ENCODE data around the gene PGS1. TPM values are rescaled to one million over a fixed set of nuclear protein-coding genes. Genes with fewer than 3 reads are reported as not detected.
A peak's percentile ranks its signal among the peaks of the same experiment; 100 is the strongest.

PGS1 gene
- total RNA-seq, 1 experiment from 2014 or later: 47.3 TPM

GRCh38 chr17:78408476-78409050, 30.1 kb downstream of the PGS1 start:
- Histone ChIP-seq H3K4me3 (no peak overlapping the region), H3K27me3 (no peaks in the 10 kb centered on the region), H3K9me3 (no peaks in the 10 kb centered on the region), H3K36me3 (peaks cover 80% of the 10 kb centered on the region)
- DNase-seq: no peak

DNA sequence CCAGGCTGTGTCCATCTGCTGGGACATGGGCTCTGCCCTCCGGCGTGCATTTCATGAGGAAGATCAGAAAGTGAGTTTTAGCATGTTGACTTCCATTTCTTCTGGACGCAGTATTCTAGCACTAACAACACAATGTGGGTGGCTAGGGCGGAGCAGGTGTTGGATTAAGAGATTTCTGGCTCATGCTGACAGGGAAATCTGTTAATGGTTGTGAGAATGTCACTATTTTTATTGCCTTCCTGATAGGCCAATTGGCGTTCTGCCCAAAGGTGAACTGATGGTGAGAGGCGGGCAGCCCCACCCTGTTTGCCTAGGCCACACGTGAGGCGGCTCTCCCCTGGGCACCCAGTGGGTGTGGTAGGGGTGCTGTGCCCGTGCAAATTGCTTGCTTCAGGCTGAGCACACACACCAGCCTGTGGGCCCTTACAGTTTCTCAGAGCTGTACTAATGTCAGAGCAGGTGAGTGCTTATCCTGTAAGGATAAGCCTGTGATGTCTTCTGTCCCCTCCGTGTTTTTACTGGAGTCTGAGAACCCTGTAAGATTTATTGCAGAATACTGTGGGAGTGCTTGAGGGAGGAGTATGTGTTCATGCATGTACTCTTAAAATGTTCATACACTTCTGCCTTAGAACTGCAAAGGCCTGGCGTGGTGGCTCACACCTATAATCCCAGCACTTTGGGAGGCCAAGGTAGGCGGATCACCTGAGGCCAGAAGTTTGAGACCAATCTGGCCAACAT, 30.9 kb downstream of the PGS1 start:
- Histone ChIP-seq H3K9me3 (no peaks in the 10 kb centered on the region), H3K36me3 (peaks cover 83% of the 10 kb centered on the region), H3K4me3 (no peak overlapping the region), H3K27me3 (no peaks in the 10 kb centered on the region)
- no peak for DNase-seq

DNA sequence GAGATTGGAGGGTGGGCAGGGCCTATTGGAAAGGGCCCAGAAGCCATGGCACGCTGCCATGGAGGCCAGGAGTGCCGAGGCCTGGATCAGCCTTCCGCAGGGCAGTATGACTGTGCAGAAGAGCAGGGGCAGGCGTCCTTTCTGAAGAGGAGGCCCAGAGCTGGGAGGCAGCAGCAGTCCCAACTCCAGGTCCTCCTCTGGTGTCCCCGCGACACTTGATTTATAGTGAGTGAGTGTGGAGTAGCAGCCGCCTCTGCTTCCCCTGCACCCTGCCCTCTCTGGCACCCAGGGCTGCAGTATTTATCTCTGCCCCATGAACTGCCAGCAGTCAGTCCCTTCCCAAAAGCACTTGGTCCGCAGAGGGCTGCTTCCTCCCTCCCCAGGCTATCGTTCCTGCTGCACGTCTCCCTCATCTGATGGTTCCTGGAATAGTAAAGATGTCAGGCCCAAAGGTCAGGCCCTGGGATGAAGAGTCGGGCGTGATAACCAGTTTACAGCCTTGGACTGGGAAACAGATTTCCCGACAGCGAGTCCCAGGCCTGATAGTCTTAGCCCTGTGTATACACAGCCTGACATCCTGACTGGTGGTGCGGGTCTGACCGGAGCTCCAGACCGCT, 32.9 kb downstream of the PGS1 start:
- Histone ChIP-seq H3K4me3 (no peak overlapping the region), H3K36me3 (peaks cover 82% of the 10 kb centered on the region), H3K27me3 (no peaks in the 10 kb centered on the region), H3K9me3 (no peaks in the 10 kb centered on the region)
- no peak for DNase-seq

DNA sequence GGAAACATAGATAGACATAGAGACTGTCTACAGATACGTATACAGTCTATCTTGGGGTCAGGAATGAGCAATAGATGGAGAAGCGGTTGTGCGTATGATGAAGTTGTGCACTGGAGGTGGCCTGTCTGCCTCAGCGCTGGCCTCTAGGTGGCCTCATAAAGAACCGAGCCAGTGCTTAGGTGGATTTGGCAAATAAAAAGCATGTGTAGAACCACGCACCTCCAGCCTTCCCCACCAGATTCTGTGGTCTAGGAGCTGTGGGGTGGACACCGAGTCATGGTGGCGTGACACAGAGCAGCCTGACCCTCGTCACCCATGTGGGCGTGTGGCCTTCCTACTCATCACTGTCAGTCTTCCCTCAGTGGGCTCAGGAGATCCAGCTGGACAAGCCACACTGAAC, 34.0 kb downstream of the PGS1 start:
- DNase-seq: no peak
- H3K27me3 ChIP-seq: no peaks in the 10 kb centered on the region
- H3K9me3 ChIP-seq: no peaks in the 10 kb centered on the region
- H3K4me3 ChIP-seq: no peak overlapping the region
- H3K36me3 ChIP-seq: peaks cover 81% of the 10 kb centered on the region

DNA sequence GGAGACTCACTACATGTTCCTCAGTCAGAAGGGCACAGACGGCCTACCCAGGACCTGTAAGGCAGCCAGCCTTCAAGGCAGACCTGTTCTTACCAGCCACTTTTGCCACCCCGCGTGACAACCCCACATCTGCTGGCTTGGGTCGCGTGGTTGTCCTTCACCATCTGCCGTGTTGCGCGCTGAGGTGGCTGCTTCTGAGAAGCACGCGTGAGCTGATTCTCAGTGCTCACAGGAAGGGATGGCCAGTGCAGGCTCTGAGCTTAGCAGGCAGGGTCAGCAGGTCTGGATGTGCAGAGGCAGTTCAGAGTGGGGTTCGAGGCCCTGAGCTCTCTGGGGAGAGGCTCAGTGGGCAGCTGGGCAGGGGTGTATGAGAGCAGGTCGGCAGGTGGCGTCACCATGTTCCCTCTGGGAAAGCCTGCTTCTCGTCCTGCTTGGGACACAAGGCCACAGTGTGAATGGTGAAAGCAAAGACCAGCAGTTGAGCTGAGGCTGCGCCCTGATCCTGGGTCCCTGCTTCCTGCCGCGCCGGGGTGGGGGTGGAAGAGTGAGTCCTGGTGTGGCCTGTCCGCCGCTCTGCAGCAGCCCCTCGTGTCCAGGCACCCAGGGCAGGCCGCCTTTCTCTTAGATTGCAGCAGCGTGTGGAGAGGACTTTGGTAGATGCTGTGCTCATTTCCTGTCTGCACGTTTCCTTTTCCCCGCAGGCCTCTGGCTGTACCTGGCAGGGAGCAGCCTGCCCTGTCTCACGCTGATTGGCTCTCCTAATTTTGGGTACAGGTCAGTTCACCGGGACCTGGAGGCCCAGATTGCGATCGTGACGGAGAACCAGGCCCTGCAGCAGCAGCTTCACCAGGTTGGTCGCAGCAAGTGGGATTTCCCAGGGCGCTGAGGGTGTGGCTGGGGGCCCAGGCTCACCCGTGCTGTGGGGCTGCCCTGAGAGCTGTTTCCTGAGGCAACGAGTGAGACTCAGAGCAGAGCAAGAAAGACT, 36.0 kb downstream of the PGS1 start:
- no peaks in the 10 kb centered on the region for H3K27me3 ChIP-seq
- peaks cover 75% of the 10 kb centered on the region for H3K36me3 ChIP-seq
- no peak for DNase-seq
- no peaks in the 10 kb centered on the region for H3K9me3 ChIP-seq
- H3K4me3 ChIP-seq: no peak overlapping the region

DNA sequence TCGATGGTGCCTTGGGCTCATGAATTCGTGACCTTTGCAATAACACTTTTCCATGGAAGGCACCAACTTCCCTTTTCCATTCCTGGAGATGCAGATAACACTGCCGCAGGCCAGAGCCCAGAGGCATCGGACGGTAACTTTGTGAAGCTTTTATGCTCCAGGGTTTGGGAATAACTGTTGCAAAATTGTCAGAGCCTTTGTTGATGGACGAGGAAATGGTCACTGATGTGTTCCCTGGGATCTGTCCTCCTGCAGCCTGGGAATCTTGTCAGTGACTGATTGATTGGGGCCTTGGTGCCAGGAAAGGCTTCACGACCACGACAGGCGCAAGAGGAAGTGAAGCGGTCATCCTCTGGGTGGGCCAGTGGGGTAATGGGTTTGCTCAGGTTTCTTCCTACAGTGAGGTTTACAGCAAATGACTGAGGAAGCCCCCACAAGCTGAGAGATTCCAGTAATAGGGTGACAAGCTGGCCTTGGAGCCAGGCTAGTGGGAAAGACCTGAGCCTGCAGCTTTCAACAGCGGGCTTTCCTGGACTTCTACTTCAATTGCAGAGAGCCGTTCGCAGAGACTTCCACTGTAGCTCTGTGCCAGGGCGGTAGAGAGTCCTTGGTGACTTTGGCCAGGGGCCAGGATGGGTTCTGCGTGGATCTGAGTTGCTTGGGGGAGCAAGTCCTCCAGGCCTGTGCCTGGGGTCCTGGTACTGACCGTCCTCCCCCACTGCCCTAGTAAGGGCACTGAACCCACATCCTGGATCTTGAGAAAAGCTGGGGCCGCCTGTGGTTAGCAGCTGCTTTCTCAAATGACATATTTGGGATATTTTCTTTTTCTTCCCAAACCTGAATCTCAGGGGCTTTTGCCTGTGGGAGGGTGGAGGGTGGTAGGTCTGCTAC, 37.6 kb downstream of the PGS1 start:
- no peak for DNase-seq

DNA sequence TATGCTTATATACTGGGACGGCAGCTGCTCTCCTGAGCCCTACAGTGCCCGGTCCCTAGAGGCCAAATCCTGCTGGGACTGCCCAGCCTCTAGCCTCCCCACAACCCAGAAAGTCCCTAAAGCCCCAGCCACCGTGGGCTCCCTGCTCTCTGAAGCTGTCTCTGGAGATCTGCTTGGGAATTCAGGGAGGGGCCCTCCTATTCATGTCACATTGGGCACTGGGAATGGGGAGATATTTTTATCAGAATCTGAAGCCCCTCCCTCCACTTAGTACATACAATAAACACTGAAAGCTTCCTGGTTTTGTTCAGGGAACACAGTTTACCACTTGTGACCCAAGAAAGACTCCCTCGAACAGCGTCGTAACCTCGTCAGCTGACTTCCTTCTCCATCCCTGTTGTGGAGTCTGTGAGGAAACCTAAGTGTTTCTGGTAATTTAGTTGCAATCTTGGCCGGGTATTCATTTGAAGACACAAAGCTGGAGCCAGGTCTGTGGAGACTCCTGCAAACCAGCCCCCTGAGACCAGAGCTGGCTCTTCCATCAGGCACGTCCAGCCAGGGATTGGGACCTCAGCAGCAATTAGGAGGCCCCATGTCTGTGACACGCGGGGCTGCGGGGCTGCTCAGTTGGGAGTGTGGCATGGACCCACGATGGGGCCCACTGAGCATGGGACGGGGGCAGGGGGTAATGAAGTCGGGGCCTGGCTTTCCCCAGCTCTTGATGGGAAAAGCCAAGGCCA, 38.5 kb downstream of the PGS1 start:
- no peak for DNase-seq
- H3K36me3 ChIP-seq: peaks cover 78% of the 10 kb centered on the region

More for the DNA sequence above, 37.6 kb downstream of the PGS1 start:
- Histone ChIP-seq H3K9me3 (no peaks in the 10 kb centered on the region), H3K4me3 (no peak overlapping the region), H3K36me3 (peaks cover 81% of the 10 kb centered on the region), H3K27me3 (no peaks in the 10 kb centered on the region)

DNA sequence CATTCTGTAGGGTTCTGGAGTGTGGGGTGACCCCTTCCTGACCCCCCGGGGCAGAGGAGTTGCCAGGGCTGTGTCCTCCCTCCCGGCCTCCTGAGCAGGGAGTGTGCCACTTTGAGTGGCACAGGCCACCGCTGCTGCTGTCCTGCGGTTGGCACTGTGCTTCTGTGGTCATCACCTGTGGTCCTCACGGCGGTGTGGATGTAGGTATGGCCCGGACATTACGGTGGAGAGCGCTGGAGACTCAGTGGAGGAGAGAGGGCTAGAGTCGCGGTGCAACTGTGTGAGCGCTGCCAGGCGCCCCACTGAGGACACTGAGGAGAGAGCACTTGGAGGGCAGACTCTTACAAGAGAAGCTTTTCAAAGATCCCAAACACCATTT, 39.1 kb downstream of the PGS1 start:
- Histone ChIP-seq H3K4me3 (no peak overlapping the region), H3K9me3 (no peaks in the 10 kb centered on the region), H3K36me3 (peaks cover 76% of the 10 kb centered on the region), H3K27me3 (no peaks in the 10 kb centered on the region)
- DNase-seq: no peak

More for the DNA sequence above, 38.5 kb downstream of the PGS1 start:
- Histone ChIP-seq H3K4me3 (no peak overlapping the region), H3K9me3 (no peaks in the 10 kb centered on the region), H3K27me3 (no peaks in the 10 kb centered on the region)

DNA sequence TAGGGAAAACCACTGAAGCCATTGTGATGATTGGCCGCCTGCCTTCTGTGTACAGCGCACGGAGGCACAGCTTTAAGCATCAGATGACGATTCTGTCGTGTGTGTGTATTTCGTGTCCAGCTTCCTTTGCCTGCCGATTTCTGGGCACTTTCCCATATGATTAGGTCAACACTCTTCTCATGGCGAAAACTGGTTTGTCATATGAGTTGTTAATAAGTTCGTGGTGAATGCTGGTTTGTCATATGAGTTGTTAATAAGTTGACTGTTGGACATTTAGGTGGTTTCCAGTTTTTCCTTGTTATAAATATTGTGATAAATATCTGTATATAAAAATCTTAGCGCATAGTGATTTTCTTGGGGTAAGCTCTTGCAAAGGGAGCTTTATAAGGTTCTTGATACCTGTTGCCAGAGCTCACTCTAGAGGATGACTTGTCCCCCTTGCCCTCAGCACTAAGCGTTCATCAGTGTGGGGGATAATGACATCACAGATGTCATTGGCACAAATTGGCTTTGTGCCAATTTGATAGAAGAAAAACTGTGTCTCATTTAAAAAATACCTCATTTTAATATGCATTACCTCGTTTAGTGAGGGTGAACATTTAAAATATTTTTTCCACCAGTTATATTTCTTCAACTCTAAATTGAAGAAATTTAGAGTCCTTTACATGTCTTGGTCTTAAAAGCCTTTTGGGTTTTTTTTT, 40.0 kb downstream of the PGS1 start:
- no peak for DNase-seq
- Histone ChIP-seq H3K27me3 (no peaks in the 10 kb centered on the region), H3K9me3 (no peaks in the 10 kb centered on the region), H3K4me3 (no peak overlapping the region), H3K36me3 (peaks cover 76% of the 10 kb centered on the region)

DNA sequence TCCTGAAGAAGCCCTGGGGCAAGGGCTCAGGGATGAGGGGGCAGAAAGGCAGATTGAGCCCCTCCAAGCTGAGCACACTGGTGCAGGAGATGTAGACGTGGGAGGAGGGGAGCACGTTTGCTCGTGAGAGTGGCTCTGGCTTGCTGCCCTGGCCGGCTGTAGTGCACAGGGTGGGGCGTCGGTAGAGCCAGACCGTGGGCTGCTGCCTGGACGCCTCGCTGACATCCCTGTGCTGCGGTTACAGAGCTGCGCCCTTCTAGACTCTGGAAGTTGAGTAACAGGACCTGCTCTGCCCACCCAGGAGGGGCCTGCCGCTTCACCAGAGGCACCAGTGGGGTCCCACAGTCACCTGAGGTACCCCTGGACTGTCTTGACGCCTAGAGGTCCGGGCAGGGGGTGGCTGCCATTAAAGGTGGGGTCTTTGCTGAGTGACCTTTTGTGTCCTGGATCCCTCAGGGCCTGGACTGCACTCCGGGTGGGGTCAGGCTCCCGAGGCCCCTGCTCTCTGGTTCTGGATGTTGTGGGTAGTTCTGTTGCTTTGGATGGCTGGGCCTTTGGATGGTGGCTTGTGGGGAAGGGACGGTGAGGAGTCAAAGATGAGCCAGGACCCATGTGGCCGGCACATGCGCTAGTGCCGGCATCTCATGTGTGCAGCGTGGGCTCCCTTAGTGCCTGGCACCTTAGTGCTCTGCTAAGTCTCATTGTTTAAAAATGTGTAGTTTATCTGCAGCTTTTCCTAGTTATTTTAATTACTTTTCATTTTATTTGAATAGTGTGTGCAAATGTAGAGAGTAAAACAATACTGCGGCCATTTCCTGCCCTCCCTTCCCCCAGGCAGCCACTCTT, 41.7 kb downstream of the PGS1 start:
- Histone ChIP-seq H3K27me3 (no peaks in the 10 kb centered on the region), H3K4me3 (no peak overlapping the region), H3K9me3 (no peaks in the 10 kb centered on the region), H3K36me3 (peaks cover 76% of the 10 kb centered on the region)
- no peak for DNase-seq

DNA sequence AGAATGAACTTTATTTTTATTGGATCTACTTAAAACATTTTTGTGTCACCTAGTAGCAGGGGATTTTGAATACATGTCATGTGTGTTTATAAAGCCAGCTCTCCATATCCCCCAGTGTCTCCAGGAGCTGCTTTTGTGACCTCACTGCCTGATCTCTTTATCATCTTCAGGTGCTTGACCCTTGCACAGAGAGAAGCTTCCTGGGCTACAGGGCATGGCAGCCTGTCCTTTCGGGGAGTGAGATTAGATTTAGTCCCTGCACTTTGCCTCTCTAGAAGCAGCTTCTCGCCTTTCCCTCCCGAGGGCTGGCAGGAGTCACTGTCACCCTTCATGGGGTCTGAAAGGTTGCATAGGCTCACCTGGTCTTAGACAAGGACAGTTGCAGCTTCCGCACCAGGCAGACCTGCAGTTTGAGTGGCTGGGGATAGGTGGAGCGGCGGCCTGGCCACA, 42.7 kb downstream of the PGS1 start:
- no peak overlapping the region for H3K4me3 ChIP-seq
- peaks cover 77% of the 10 kb centered on the region for H3K36me3 ChIP-seq
- DNase-seq: no peak
- no peaks in the 10 kb centered on the region for H3K27me3 ChIP-seq
- no peaks in the 10 kb centered on the region for H3K9me3 ChIP-seq

GRCh38 chr17:78421534-78422266, 43.3 kb downstream of the PGS1 start:
- Histone ChIP-seq H3K27me3 (no peaks in the 10 kb centered on the region), H3K36me3 (peaks cover 75% of the 10 kb centered on the region), H3K4me3 (no peak overlapping the region), H3K9me3 (no peaks in the 10 kb centered on the region)
- DNase-seq: peak; percentile 55

DNA sequence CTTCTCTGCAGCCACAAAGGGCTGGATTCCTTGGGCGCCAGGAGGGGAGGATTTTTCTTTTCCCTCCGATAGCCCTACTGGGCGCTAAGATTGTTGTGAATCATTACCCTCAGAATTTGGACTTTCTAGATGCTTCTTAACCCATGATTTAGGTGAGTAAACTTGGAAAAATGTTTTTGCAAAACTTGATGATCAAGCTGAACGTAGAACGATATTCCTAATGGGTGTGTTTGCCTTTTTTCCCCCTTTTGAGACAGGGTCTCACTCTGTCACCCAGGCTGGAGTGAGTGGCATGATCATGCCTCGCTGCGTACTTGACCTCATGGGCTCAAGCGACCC, 43.8 kb downstream of the PGS1 start:
- DNase-seq: no peak
- Histone ChIP-seq H3K36me3 (peaks cover 74% of the 10 kb centered on the region), H3K9me3 (no peaks in the 10 kb centered on the region), H3K27me3 (no peaks in the 10 kb centered on the region), H3K4me3 (no peak overlapping the region)
